Spinal cord (tissue), 10 donors: Measurements from ENCODE around the gene EN2. TPM values are rescaled to one million over a fixed set of nuclear protein-coding genes. Genes with fewer than 3 reads are reported as not detected.

Experiments used
- DNase-seq, 6 donors: peaks; one replicate each; pipeline versions ENCODE4 v3.0.0 to v3.0.0-alpha.2; 2013 to 2015; ENCODE audit warnings: low spot score in 6 of 6, low read depth in 4 of 6
- H3K27ac ChIP-seq: one replicate; pipeline ENCODE4 v1.5.1; 2013; ENCODE audit warnings: low read depth, low read length, control low read depth
- H3K27me3 ChIP-seq: one replicate; pipeline ENCODE4 v1.6.1; 2013; ENCODE audit warnings: low read length; ENCODE audit not compliant: control insufficient read depth, insufficient read depth
- H3K36me3 ChIP-seq: one replicate; pipeline ENCODE4 v1.6.1; 2013; ENCODE audit warnings: low read length; ENCODE audit not compliant: control insufficient read depth, insufficient read depth
- H3K4me1 ChIP-seq: one replicate; pipeline ENCODE4 v1.6.1; 2013; ENCODE audit warnings: low read length; ENCODE audit not compliant: control insufficient read depth, insufficient read depth
- H3K4me3 ChIP-seq: one replicate; pipeline ENCODE4 v1.5.1; 2013; ENCODE audit warnings: low read depth, low read length, control low read depth
- H3K9me3 ChIP-seq: one replicate; pipeline ENCODE4 v1.6.1; 2013; ENCODE audit warnings: low read length; ENCODE audit not compliant: control insufficient read depth, insufficient read depth
- WGBS: methylation state at CpG from one replicate; pipeline ENCODE4 v1.1.5; 2013; ENCODE audit warnings: missing lambda C conversion rate; ENCODE audit not compliant: insufficient coverage; 5-methylcytosine and 5-hydroxymethylcytosine counted together
- polyA plus RNA-seq, 2 donors: library from polyadenylated mRNA; unstranded; fragments of 120-200 nt; gene quantifications; one replicate each; pipeline ENCODE4 v1.2.1, GENCODE V29; 2013; ENCODE audit not compliant: insufficient read length in 2 of 2
- total RNA-seq, 2 donors: library from RNA; depleted of rRNA in 1 of 2; stranded (reverse); fragments of 120-200 nt in 1 of 2; fragments of >200 nt in 1 of 2; gene quantifications; one replicate each; pipeline versions ENCODE4 v1.2.3 to v1.2.4, GENCODE V29; 2013 to 2014
- donor health status: healthy.

Gene EN2
- total and polyA plus RNA-seq, 4 donors = 0.06 to 0.72 (median 0.22) TPM; not detected in 1

- Histone ChIP-seq H3K36me3 (no peaks in the 10 kb centered on the region), H3K4me3 (no peak overlapping the region), H3K9me3 (no peaks in the 10 kb centered on the region), H3K27me3 (peaks cover 4% of the 10 kb centered on the region), H3K27ac (no peak overlapping the region), H3K4me1 (peaks cover 6% of the 10 kb centered on the region)
- WGBS = 71% methylated on average over 2 of the region's 7 CpGs
- no peak for DNase-seq
These were observed 33.0 kb upstream of the EN2 start for GRCh38 chr7:155425011-155425340.

GRCh38 chr7:155425887-155426286 lies 32.0 kb upstream of the EN2 start:
- H3K36me3 ChIP-seq = no peaks in the 10 kb centered on the region
- peaks cover 4% of the 10 kb centered on the region for H3K4me1 ChIP-seq
- no peak overlapping the region for H3K4me3 ChIP-seq
- no peaks in the 10 kb centered on the region for H3K9me3 ChIP-seq
- WGBS = 36% methylated on average over 3 of the region's 9 CpGs
- DNase-seq = peak in 2 of 6 donors; percentile 31 to 68
- no peak overlapping the region for H3K27ac ChIP-seq
- no peaks in the 10 kb centered on the region for H3K27me3 ChIP-seq

GRCh38 chr7:155426543-155427410 lies 31.2 kb upstream of the EN2 start:
- WGBS = 90% methylated on average over 19 of the region's 20 CpGs
- Histone ChIP-seq H3K9me3 (no peaks in the 10 kb centered on the region), H3K27me3 (no peaks in the 10 kb centered on the region)

GRCh38 chr7:155427411-155428038 lies 30.4 kb upstream of the EN2 start:
- no peaks in the 10 kb centered on the region for H3K27me3 ChIP-seq
- no peak for DNase-seq
- no peak overlapping the region for H3K27ac ChIP-seq
- H3K36me3 ChIP-seq = no peaks in the 10 kb centered on the region
- H3K4me1 ChIP-seq = peaks cover 4% of the 10 kb centered on the region
- 91% methylated on average over 16 of the region's 20 CpGs for WGBS
- no peak overlapping the region for H3K4me3 ChIP-seq
- H3K9me3 ChIP-seq = no peaks in the 10 kb centered on the region

More at GRCh38 chr7:155426543-155427410, 31.2 kb upstream of the EN2 start:
- DNase-seq = no peak
- Histone ChIP-seq H3K4me1 (peaks cover 4% of the 10 kb centered on the region), H3K27ac (no peak overlapping the region), H3K36me3 (no peaks in the 10 kb centered on the region), H3K4me3 (no peak overlapping the region)

- 88% methylated on average over 13 of the region's 14 CpGs for WGBS
- Histone ChIP-seq H3K27me3 (no peaks in the 10 kb centered on the region), H3K27ac (no peak overlapping the region), H3K9me3 (no peaks in the 10 kb centered on the region), H3K36me3 (no peaks in the 10 kb centered on the region), H3K4me1 (peaks cover 4% of the 10 kb centered on the region), H3K4me3 (no peak overlapping the region)
- no peak for DNase-seq
These were observed 29.6 kb upstream of the EN2 start for GRCh38 chr7:155428171-155428834.

GRCh38 chr7:155429651-155430050 lies 28.3 kb upstream of the EN2 start:
- Histone ChIP-seq H3K36me3 (no peaks in the 10 kb centered on the region), H3K4me1 (peaks cover 4% of the 10 kb centered on the region), H3K27ac (no peak overlapping the region), H3K9me3 (no peaks in the 10 kb centered on the region), H3K27me3 (no peaks in the 10 kb centered on the region), H3K4me3 (no peak overlapping the region)
- 81% methylated on average over 3 of the region's 6 CpGs for WGBS
- no peak for DNase-seq

GRCh38 chr7:155430606-155431005 lies 27.3 kb upstream of the EN2 start:
- Histone ChIP-seq H3K4me3 (no peak overlapping the region), H3K4me1 (peaks cover 4% of the 10 kb centered on the region), H3K9me3 (no peaks in the 10 kb centered on the region), H3K36me3 (no peaks in the 10 kb centered on the region), H3K27ac (no peak overlapping the region), H3K27me3 (no peaks in the 10 kb centered on the region)
- DNase-seq = no peak
- WGBS = 61% methylated on average over 7 of the region's 10 CpGs

- H3K36me3 ChIP-seq = no peaks in the 10 kb centered on the region
- H3K27ac ChIP-seq = no peak overlapping the region
- no peaks in the 10 kb centered on the region for H3K9me3 ChIP-seq
- WGBS = 80% methylated on average over 12 of the region's 12 CpGs
- H3K4me1 ChIP-seq = peaks cover under 1% of the 10 kb centered on the region
- DNase-seq = no peak
- no peak overlapping the region for H3K4me3 ChIP-seq
- no peaks in the 10 kb centered on the region for H3K27me3 ChIP-seq
These were observed 26.7 kb upstream of the EN2 start for GRCh38 chr7:155431231-155431630.

- no peak for DNase-seq
- Histone ChIP-seq H3K27ac (no peak overlapping the region), H3K27me3 (no peaks in the 10 kb centered on the region), H3K36me3 (no peaks in the 10 kb centered on the region), H3K9me3 (no peaks in the 10 kb centered on the region), H3K4me3 (no peak overlapping the region), H3K4me1 (no peaks in the 10 kb centered on the region)
- WGBS = 89% methylated on average over 13 of the region's 14 CpGs
These were observed 26.2 kb upstream of the EN2 start for GRCh38 chr7:155431711-155432110.
